ENCODE measurements around the gene SYPL2.

DNA sequence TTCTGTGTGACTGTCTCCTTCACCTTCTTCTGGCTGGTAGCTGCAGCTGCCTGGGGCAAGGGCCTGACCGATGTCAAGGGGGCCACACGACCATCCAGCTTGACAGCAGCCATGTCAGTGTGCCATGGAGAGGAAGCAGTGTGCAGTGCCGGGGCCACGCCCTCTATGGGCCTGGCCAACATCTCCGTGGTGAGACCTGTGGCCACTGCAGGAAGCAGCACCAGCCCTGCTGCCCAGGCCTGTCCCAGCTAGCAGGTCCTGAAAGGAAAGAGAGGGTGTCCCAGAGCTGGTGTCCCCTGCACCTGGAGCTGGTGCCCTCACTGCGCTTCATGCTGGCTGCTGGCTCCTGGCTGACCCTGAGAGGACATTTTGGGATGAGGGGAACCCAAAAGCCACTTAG, 11.5 kb downstream of the SYPL2 start:
- TF ChIP-seq, protein P1, sequence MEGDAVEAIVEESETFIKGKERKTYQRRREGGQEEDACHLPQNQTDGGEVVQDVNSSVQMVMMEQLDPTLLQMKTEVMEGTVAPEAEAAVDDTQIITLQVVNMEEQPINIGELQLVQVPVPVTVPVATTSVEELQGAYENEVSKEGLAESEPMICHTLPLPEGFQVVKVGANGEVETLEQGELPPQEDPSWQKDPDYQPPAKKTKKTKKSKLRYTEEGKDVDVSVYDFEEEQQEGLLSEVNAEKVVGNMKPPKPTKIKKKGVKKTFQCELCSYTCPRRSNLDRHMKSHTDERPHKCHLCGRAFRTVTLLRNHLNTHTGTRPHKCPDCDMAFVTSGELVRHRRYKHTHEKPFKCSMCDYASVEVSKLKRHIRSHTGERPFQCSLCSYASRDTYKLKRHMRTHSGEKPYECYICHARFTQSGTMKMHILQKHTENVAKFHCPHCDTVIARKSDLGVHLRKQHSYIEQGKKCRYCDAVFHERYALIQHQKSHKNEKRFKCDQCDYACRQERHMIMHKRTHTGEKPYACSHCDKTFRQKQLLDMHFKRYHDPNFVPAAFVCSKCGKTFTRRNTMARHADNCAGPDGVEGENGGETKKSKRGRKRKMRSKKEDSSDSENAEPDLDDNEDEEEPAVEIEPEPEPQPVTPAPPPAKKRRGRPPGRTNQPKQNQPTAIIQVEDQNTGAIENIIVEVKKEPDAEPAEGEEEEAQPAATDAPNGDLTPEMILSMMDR (IDR thresholded peaks at IDR 0.05; ENCODE audit: insufficient read depth, low read length): no peak
- no peak for TF ChIP-seq POLR2AphosphoS5 (IDR thresholded peaks at IDR 0.05; ENCODE audit: low read depth)
